ENCODE data around the gene GRIP1. TPM values are rescaled to one million over a fixed set of nuclear protein-coding genes. Genes with fewer than 3 reads are reported as not detected.

Gene GRIP1
- total and polyA plus RNA-seq, 2 experiments from 2014 or later: 5.1 to 13.7 TPM

DNA sequence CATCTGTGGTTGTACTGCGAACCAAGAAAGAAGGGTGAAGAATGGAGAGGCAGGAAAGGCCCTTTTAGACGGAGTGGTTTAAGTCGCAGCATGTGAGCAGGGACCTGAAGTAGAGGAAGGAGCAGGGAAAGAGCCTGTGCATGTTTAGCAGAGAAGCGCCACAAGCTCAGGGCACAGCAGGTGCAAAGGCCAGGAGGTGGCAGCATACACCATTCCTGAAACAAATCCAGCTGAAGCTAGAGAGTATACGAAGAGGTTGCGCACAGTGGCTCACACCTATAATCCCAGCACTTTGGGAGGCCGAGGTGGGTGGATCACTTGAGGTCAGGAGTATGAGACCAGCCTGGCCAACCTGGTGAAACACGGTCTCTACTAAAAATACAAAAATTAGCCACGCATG lies 326.7 kb downstream of the GRIP1 start:
- H3K4me2 ChIP-seq: no peak overlapping the region
- Mint-ChIP-seq H3K36me3 (ENCODE audit: low read depth) (peaks cover 4% of the 10 kb centered on the region; the same call in 2 of the 3 replicates), H3K27ac (no peak overlapping the region)

More for the DNA sequence above, 326.7 kb downstream of the GRIP1 start:
- H3K9me2 ChIP-seq (ENCODE audit: insufficient read depth): no peaks in the 10 kb centered on the region
- no peak overlapping the region for H3K27ac ChIP-seq (ENCODE audit: low read depth)
- no peak for TF ChIP-seq ZNF462 (CRISPR knock-in tag; IDR thresholded peaks at IDR 0.05)
- TF ChIP-seq CTCF (conservative IDR thresholded peaks at IDR 0.05; ENCODE audit: low read depth in 2 of 2): peak; percentile 64 to 90
- H3K4me1 Mint-ChIP-seq: peaks cover 10% of the 10 kb centered on the region
- H3K4me1 ChIP-seq (ENCODE audit: insufficient read depth): peaks cover 7% of the 10 kb centered on the region
- H3K27me3 ChIP-seq (ENCODE audit: insufficient read depth): no peaks in the 10 kb centered on the region
- H3K4me3 ChIP-seq: no peak overlapping the region
- H3K79me2 ChIP-seq (replicated peaks; ENCODE audit: insufficient read depth): no peaks in the 10 kb centered on the region
- H3F3A ChIP-seq (replicated peaks; ENCODE audit: low read depth): no peaks in the 10 kb centered on the region
- H3K9me3 Mint-ChIP-seq: no peaks in the 10 kb centered on the region
- peaks cover 2% of the 10 kb centered on the region for H3K27me3 Mint-ChIP-seq (ENCODE audit: insufficient read depth, low read depth, poor library complexity)
- H4K20me1 ChIP-seq (replicated peaks; ENCODE audit: insufficient read depth): no peaks in the 10 kb centered on the region
- H3K4me3 Mint-ChIP-seq: no peak overlapping the region
- DNase-seq (ENCODE audit: low spot score) (peak; percentile 88), ATAC-seq (peak; percentile 97)
- no peak overlapping the region for H2AFZ ChIP-seq
- no peaks in the 10 kb centered on the region for H3K36me3 ChIP-seq (ENCODE audit: insufficient read depth)
